Activated naive CD4-positive, alpha-beta T cell treated with anti-CD3 and anti-CD28 coated beads, Interleukin-2, amount 10 ng/mL, durations not matched to agents 7 days and 5 days (primary cell): ENCODE data around the gene VSNL1.

Experiments used
- CTCF ChIA-PET: fragments of 350-600 bp; sonication (Branson Sonifier 250); formaldehyde crosslinking; loops from one replicate; lab custom pipeline; 2021; ENCODE audit warnings: antibody characterized with exemption; lab: Charles Lee
- DNase-seq: peaks from one replicate; pipeline ENCODE4 v3.0.0-alpha.2; 2020
- H3K27ac Mint-ChIP-seq: one replicate; pipeline ENCODE4 v1.8.0; 2021; ENCODE audit warnings: mild to moderate bottlenecking, moderate library complexity, mixed read lengths
- H3K27me3 Mint-ChIP-seq: one replicate; pipeline ENCODE4 v1.8.0; 2021; ENCODE audit warnings: mild to moderate bottlenecking, mixed read lengths
- H3K36me3 Mint-ChIP-seq: one replicate; pipeline ENCODE4 v1.8.0; 2021; ENCODE audit warnings: mixed read lengths
- H3K4me1 Mint-ChIP-seq: one replicate; pipeline ENCODE4 v1.8.0; 2021; ENCODE audit warnings: mixed read lengths
- H3K4me3 Mint-ChIP-seq: one replicate; pipeline ENCODE4 v1.8.0; 2021; ENCODE audit warnings: mild to moderate bottlenecking, moderate library complexity, mixed read lengths
- H3K9me3 Mint-ChIP-seq: one replicate; pipeline ENCODE4 v1.8.0; 2021; ENCODE audit warnings: mixed read lengths

Gene VSNL1

DNA sequence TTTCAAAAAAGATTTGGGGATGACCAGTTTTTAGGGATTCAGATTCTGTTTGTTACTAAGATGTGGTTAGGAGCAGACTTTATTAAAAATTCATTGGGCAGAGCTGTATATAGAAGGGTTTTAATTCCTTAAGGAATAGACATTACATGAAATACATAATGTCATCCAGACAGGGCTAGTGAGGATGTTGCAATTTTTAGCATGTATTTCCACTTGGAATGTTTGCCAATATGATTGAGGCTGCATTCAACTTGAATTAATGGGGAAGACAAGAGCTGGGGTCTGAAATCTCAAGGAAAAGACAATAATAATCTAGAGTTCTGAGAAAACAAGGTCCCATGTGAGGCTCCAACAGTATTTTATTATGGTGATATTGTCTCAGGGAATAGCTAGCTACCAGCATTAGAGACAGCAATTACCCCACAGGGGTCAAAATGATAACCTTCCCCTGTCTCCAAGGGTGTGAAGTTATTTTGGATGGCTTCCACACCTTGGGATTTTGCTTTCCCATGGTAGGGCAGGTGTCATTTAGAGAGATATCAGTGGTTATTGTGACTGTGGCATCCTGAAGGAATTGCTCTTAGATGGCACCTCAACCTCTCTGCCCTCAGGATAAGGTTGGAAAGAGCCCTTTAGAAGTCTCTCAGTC, 60.2 kb downstream of the VSNL1 start:
- CTCF ChIA-PET: no interaction called here
- Mint-ChIP-seq H3K27ac (no peak overlapping the region), H3K36me3 (no peaks in the 10 kb centered on the region), H3K9me3 (no peaks in the 10 kb centered on the region), H3K4me1 (no peaks in the 10 kb centered on the region), H3K27me3 (peaks cover 7% of the 10 kb centered on the region), H3K4me3 (no peak overlapping the region)
- no peak for DNase-seq

DNA sequence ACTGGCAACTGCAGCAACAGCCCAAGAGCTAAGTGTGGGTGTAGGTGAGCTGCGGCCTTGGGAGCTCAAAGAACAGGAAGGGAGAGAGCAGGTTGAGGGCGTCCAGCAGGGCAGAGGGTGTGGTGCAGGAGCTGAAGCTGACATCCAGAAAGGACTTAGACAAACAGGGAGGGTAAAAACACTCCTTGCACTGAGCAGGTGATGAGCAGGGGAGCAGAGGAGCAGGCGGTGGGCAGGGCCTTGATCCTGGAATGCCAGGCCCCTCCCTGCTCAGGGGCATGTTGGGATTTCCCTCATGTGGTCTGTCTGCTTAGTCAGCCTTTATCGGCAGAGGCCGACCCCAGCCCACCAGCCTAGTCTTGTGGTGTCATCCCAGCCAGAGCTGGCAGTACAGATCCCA, 63.6 kb downstream of the VSNL1 start:
- no peaks in the 10 kb centered on the region for H3K9me3 Mint-ChIP-seq
- H3K36me3 Mint-ChIP-seq: no peaks in the 10 kb centered on the region
- no peaks in the 10 kb centered on the region for H3K4me1 Mint-ChIP-seq
- peaks cover 7% of the 10 kb centered on the region for H3K27me3 Mint-ChIP-seq
- no peak for DNase-seq
- no peak overlapping the region for H3K27ac Mint-ChIP-seq
- CTCF ChIA-PET: no interaction called here
- no peak overlapping the region for H3K4me3 Mint-ChIP-seq

DNA sequence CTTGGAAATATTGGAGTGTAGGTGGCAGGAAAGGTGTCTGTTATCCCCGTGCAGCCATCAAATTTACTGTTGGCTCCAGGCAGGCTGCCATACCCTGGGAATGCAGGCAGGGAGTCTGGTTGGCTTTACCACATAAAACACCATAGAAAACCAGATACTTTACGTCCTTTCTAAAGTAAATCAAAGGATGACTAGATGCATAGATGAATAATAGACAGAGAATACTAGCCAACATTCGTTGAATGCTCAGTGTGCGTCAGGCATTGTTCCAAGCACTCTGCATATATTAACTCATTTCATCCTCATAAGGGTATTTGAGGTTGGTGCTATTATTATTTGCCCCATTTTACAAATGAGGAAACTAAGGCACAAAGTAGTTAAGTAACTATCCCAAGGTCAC, 65.2 kb downstream of the VSNL1 start:
- Mint-ChIP-seq H3K4me3 (no peak overlapping the region), H3K36me3 (no peaks in the 10 kb centered on the region), H3K27me3 (no peaks in the 10 kb centered on the region), H3K27ac (no peak overlapping the region), H3K9me3 (no peaks in the 10 kb centered on the region), H3K4me1 (no peaks in the 10 kb centered on the region)
- DNase-seq: no peak
- CTCF ChIA-PET: no interaction called here

DNA sequence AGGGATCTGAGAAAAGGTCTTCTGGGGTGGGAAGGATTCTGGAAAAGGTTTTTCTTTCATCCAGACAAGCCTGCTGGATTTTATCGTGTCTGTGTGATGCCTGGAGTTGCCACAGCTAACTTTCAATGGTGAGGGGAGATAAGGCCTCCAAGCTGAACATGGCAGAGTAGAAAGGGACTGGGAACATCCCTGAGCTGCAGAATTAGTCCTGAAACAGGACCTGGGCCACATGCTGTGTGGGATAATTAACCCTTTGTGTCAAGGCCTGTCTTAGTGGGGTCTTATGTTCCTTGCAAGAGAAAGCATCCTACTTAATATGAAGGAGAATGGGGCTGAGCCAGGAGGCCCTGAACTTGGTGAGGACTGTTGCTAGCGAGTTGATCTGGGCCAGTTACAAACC, 66.4 kb downstream of the VSNL1 start:
- H3K4me1 Mint-ChIP-seq: no peaks in the 10 kb centered on the region
- H3K36me3 Mint-ChIP-seq: no peaks in the 10 kb centered on the region
- no peak overlapping the region for H3K4me3 Mint-ChIP-seq
- no peaks in the 10 kb centered on the region for H3K9me3 Mint-ChIP-seq
- DNase-seq: no peak
- CTCF ChIA-PET: no interaction called here
- H3K27ac Mint-ChIP-seq: no peak overlapping the region
- no peaks in the 10 kb centered on the region for H3K27me3 Mint-ChIP-seq

DNA sequence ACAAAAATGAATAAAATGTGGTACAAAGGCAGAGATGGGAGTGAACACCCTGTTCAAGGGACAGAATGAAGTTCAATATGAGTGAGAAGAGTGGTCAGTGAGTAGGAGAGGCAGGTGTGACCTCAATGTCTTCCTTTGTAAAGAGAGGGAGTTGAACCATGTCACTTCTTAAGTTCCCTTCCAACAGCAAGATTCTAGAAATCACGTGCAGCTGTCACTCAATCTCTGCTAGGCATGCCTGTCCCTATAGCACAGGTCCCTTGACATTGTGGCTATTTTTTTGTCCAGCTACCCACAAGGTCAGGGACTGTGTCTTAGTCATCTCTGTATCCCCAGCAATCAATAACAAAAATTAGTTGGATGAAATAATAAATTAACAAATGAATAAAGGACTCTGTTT, 66.9 kb downstream of the VSNL1 start:
- no peak overlapping the region for H3K27ac Mint-ChIP-seq
- CTCF ChIA-PET: no interaction called here
- H3K4me3 Mint-ChIP-seq: no peak overlapping the region
- H3K36me3 Mint-ChIP-seq: no peaks in the 10 kb centered on the region
- DNase-seq: no peak
- H3K9me3 Mint-ChIP-seq: no peaks in the 10 kb centered on the region
- H3K27me3 Mint-ChIP-seq: no peaks in the 10 kb centered on the region
- no peaks in the 10 kb centered on the region for H3K4me1 Mint-ChIP-seq

DNA sequence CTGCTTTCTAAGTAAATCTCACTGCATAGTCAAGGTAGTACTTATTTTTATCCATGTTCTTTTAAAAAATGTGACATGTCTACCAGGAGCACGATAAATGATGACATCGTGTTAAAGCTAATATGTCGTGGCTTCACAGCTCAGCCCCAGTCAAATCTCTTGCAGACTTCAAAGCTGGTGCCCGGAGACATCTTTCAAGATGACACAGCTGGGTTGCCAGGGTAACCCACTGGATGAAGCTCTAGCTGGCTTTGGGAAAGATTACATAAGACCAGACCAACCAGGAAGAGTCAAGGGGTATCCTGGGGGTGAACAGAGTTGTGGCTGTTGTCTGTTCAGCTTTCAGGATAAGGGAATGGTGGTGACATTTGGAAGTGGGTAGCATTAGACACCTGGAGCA, 67.8 kb downstream of the VSNL1 start:
- DNase-seq: no peak
- Mint-ChIP-seq H3K27me3 (peaks cover 4% of the 10 kb centered on the region), H3K9me3 (no peaks in the 10 kb centered on the region), H3K36me3 (no peaks in the 10 kb centered on the region), H3K27ac (no peak overlapping the region), H3K4me3 (no peak overlapping the region), H3K4me1 (no peaks in the 10 kb centered on the region)
- CTCF ChIA-PET: no interaction called here

DNA sequence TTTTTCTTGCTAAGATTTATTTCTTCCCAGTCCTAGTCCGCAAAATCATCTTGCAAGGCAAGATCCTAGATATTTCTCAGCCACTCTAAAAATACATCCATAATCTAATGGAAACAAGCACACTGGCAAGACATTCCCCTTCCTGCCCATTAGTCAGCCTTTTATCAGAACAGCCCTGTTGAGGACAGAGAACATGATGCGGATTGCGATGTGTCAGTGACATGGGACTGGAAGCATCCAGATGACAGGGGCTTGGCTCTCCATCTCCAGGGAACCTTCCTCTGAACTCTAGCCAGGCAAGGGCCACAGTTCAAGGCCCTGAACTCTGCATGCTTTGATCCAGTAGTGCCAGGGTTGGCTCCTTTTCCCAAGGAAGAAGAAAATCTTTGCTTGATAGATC, 70.0 kb downstream of the VSNL1 start:
- H3K4me1 Mint-ChIP-seq: no peaks in the 10 kb centered on the region
- CTCF ChIA-PET: no interaction called here
- H3K9me3 Mint-ChIP-seq: no peaks in the 10 kb centered on the region
- H3K27me3 Mint-ChIP-seq: peaks cover 9% of the 10 kb centered on the region
- DNase-seq: no peak
- no peak overlapping the region for H3K4me3 Mint-ChIP-seq
- H3K36me3 Mint-ChIP-seq: no peaks in the 10 kb centered on the region
- no peak overlapping the region for H3K27ac Mint-ChIP-seq

DNA sequence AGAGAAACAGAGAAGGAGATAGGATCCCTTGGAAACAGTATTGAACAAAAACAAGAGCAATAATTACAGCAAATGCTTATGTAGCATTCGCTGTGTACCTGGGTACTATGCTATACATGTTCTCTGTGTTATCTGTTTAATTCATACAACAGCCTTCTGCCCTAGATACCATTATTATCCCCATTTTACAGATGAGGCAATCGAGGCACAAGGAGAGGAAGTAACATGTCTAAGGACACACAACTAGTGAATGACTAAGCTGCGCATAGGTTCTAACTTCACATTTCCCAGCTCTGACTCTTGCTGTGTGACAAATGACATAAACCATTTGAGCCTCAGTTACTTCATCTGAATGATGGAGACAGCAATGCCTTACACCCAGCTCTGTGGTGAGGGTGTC, 70.5 kb downstream of the VSNL1 start:
- Mint-ChIP-seq H3K36me3 (no peaks in the 10 kb centered on the region), H3K9me3 (no peaks in the 10 kb centered on the region), H3K4me1 (no peaks in the 10 kb centered on the region), H3K27ac (no peak overlapping the region), H3K4me3 (no peak overlapping the region), H3K27me3 (peaks cover 14% of the 10 kb centered on the region)
- CTCF ChIA-PET: no interaction called here
- DNase-seq: no peak

DNA sequence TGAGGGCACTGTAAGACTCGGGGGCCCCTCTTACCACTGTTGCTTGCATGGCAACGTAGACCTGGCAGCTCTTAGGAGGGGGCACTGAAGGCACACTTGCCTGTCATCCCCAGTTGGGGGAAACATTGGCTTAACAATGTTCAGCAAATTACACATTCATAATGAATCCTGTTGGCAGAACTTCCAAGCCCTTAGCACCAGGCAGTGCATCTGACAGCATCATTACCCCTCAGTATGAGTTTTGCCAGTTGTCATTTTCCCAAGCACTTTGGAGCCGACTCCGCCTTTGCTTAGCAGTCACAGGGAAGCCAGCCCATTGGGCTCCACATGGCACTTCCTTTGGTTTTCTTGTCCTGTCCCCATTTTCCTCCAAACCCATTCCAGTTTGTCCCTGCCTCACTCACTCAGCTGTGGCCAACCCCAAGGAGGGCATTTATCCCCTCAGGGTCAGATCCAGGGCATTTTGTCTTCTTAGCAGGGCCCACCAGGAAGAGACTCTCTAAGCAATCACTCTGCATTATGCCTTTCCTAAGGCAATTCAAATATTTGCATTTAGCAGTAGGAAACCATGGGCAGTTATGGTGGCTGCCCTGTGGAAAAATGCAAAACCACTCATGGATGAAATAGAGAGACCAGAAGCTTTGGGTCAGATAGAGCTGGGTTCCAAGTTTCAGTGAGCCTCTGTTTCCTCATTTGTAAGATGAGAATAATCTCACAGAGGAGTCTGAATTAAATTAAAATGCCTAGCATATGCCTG, 73.9 kb downstream of the VSNL1 start:
- CTCF ChIA-PET: no interaction called here
- Mint-ChIP-seq H3K9me3 (no peaks in the 10 kb centered on the region), H3K36me3 (no peaks in the 10 kb centered on the region), H3K27me3 (peaks cover 21% of the 10 kb centered on the region), H3K4me1 (no peaks in the 10 kb centered on the region), H3K4me3 (no peak overlapping the region), H3K27ac (no peak overlapping the region)
- no peak for DNase-seq

DNA sequence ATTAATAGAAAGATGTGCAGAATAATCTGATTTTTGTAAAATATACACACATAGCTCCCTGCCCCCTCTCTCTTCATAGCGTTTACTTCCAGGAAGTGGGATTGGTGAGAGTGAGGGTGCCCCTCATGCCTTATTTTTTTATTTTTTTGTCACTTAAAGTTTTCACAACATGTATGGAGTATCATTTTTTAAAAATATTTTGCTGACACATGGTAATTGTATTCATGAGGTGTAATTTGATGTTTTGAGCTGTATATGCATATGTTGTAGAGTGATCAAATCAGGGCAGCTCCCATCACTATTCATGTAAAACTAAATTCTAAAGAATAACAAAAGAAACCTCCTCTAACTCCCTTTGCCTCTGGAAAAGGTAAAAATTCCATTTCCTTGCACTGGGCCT, 74.7 kb downstream of the VSNL1 start:
- no peak overlapping the region for H3K4me3 Mint-ChIP-seq
- no peaks in the 10 kb centered on the region for H3K4me1 Mint-ChIP-seq
- DNase-seq: no peak
- CTCF ChIA-PET: no interaction called here
- H3K27me3 Mint-ChIP-seq: peaks cover 24% of the 10 kb centered on the region
- no peaks in the 10 kb centered on the region for H3K9me3 Mint-ChIP-seq
- H3K36me3 Mint-ChIP-seq: no peaks in the 10 kb centered on the region
- no peak overlapping the region for H3K27ac Mint-ChIP-seq

DNA sequence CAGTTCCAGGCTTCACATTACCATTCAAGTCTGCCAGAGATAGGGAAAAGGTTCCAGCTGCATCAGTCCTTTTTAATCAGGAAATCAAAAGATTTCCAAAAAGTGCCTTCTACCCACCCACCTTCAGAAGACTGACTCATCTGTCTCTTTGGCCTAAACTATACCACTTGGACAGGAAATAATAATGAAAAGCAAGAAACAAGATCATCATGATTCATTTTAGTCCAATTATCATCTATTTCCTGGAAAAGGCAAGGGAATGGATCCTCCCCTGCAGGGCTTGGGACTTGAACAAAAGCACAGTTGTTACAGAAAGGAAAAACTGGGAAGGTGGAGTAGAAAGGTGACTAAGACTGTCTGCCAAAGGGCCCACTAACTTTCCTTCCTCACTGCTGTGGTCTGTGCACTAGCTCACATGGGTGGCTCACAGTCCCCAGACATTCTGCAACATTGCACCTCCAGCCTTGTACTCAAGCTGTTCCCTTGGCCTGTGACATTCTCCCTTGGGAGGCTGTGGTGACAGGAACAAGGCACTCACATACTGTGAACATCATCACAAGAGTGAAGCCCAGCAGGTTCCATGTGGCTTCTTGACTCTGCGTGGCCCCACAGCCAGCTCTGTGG, 75.3 kb downstream of the VSNL1 start:
- Mint-ChIP-seq H3K36me3 (no peaks in the 10 kb centered on the region), H3K9me3 (no peaks in the 10 kb centered on the region)
- DNase-seq: no peak

DNA sequence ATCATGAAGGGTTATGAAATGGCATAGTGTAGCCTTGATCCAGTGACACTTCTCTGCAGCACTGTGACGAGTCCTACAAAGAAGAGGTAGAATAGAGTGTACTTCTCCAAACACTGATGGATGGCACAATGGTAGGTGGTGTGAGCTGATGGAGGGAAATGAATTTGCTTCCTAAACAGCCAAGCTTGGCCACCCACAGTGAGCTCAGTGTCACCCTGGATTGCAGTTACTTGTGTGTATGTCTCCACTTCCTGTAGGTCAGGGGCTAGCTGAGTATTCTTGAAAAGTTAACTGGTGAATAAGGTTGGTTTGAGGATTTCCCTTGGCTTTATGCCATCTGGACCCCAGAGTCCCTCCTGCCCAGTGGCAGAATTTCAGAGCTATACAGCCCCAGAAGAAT, 75.9 kb downstream of the VSNL1 start:
- Mint-ChIP-seq H3K36me3 (no peaks in the 10 kb centered on the region), H3K4me3 (no peak overlapping the region), H3K9me3 (no peaks in the 10 kb centered on the region), H3K27ac (no peak overlapping the region), H3K4me1 (no peaks in the 10 kb centered on the region), H3K27me3 (peaks cover 29% of the 10 kb centered on the region)
- DNase-seq: no peak
- CTCF ChIA-PET: no interaction called here

More for the DNA sequence above, 75.3 kb downstream of the VSNL1 start:
- CTCF ChIA-PET: no interaction called here
- peaks cover 25% of the 10 kb centered on the region for H3K27me3 Mint-ChIP-seq
- H3K4me3 Mint-ChIP-seq: no peak overlapping the region
- no peaks in the 10 kb centered on the region for H3K4me1 Mint-ChIP-seq
- H3K27ac Mint-ChIP-seq: no peak overlapping the region

DNA sequence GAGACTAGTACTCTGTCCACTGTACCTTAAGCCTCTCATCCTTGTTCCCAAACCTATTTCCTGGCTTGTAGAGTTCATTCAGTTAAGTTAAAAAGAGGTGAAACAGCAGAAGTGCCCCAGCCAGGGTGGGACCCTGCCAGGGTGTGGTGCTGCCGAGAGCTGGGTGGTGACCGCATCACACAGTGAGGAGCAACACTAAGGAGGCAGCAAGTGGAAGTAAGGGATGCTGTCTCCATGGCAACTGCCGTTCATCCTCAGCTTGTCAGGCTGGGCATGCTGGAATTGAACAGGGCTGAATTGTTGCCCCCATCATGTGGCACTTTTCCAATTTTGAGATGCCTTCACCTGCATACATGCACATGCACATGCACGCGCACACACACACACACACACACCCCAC, 77.0 kb downstream of the VSNL1 start:
- DNase-seq: no peak
- CTCF ChIA-PET: no interaction called here
- Mint-ChIP-seq H3K9me3 (no peaks in the 10 kb centered on the region), H3K36me3 (no peaks in the 10 kb centered on the region), H3K27me3 (peaks cover 34% of the 10 kb centered on the region), H3K4me1 (no peaks in the 10 kb centered on the region), H3K4me3 (no peak overlapping the region), H3K27ac (no peak overlapping the region)

DNA sequence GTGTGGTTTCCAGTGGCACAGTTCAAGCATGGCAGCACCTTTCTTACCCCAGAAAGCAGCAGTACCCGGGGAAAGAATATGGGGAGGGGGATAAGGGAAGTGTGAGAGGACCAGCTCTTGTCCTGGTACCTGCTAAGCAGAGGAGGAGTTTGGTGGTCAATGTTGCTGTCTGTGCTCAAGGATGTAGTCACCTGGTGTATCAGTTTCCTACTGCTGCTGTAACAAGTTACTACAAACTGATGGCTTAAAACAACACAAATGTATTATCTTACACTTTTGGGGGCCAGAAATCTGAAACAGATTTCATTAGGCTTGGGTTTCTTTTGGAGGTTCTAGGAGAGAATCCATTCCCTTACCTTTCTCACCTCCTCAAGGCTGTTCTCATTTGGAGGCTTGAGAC, 77.5 kb downstream of the VSNL1 start:
- Mint-ChIP-seq H3K36me3 (no peaks in the 10 kb centered on the region), H3K4me1 (no peaks in the 10 kb centered on the region), H3K4me3 (no peak overlapping the region), H3K27me3 (peaks cover 35% of the 10 kb centered on the region), H3K9me3 (no peaks in the 10 kb centered on the region), H3K27ac (no peak overlapping the region)
- CTCF ChIA-PET: no interaction called here
- DNase-seq: no peak

DNA sequence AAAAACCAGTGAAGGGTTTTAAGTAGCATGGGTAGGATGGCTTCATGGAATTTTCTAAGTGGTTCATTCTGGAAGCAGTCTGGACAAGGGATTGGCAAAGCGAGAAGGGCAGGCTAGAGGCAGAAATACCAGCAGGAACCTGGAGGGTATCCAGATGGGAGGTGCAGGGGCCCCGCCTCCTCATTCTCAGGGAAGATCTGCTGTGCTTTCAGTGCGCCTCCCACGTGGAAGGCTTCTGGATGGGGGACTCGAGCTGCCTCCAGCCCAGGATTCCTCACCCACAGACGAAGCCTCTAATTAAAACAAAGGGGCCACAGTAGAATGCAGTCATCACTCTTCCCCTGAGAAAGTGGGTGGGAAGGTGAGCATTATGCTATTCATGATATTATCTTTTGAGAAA, 79.8 kb downstream of the VSNL1 start:
- no peak for DNase-seq
- Mint-ChIP-seq H3K27me3 (peaks cover 29% of the 10 kb centered on the region), H3K9me3 (no peaks in the 10 kb centered on the region), H3K4me1 (no peaks in the 10 kb centered on the region), H3K4me3 (no peak overlapping the region), H3K36me3 (no peaks in the 10 kb centered on the region), H3K27ac (no peak overlapping the region)
- CTCF ChIA-PET: no interaction called here
